Heart right ventricle (tissue), 16 donors: Measurements from ENCODE around the gene KLK2. TPM values are rescaled to one million over a fixed set of nuclear protein-coding genes. Genes with fewer than 3 reads are reported as not detected.
A peak's percentile ranks its signal among the peaks of the same experiment; 100 is the strongest.

Source experiments
- ATAC-seq, 8 donors: fragments of 200-7000 bp; cut with Tn5 transposase; one replicate each; pipeline ENCODE4 v1.9.1; 2020; ENCODE audit warnings: mild to moderate bottlenecking in 8 of 8, moderate library complexity in 8 of 8, moderate number of reproducible peaks in 1 of 8
- DNase-seq, 2 donors: peaks; one replicate each; pipeline ENCODE4 v3.0.0-alpha.2; 2020
- H3K27ac ChIP-seq, 10 donors: fragments of 200-600 bp; sonication (generic) in 2 of 10; one replicate each; pipeline versions ENCODE4 v1.5.0 to v1.8.0; 2020 to 2022; ENCODE audit warnings: mild to moderate bottlenecking in 3 of 10
- H3K27me3 ChIP-seq, 7 donors: fragments of 200-600 bp; one replicate each; pipeline ENCODE4 v1.8.0; 2021 to 2022; ENCODE audit warnings: mild to moderate bottlenecking in 2 of 7
- H3K36me3 ChIP-seq, 9 donors: fragments of 200-600 bp; sonication (generic) in 1 of 9; one replicate each; pipeline versions ENCODE4 v1.5.0 to v1.8.0; 2020 to 2022; ENCODE audit warnings: mild to moderate bottlenecking in 2 of 9
- H3K4me1 ChIP-seq, 9 donors: fragments of 200-600 bp; sonication (generic) in 1 of 9; one replicate each; pipeline versions ENCODE4 v1.5.0 to v1.8.0; 2020 to 2022; ENCODE audit warnings: mild to moderate bottlenecking in 4 of 9
- H3K4me3 ChIP-seq, 10 donors: fragments of 200-600 bp; sonication (generic) in 2 of 10; one replicate each; pipeline versions ENCODE4 v1.5.0 to v1.8.0; 2020 to 2022; ENCODE audit warnings: mild to moderate bottlenecking in 7 of 10, moderate library complexity in 2 of 10
- H3K9me3 ChIP-seq, 11 donors: fragments of 200-600 bp in 10 of 11; sonication (generic) in 2 of 11; one replicate each; pipeline versions ENCODE4 v1.5.0 to v1.8.0; 2013 to 2022; ENCODE audit warnings: mild to moderate bottlenecking in 2 of 11, control low read depth in 1 of 11, moderate library complexity in 1 of 11
- WGBS, 2 donors: extraction: QIAGEN DNeasy Blood & Tissue Kit; methylation state at CpG; one replicate each; pipeline ENCODE4 v1.1.7; 2013; ENCODE audit warnings: inconsistent platforms in 1 of 2; 5-methylcytosine and 5-hydroxymethylcytosine counted together
- intact Hi-C, 10 donors: fragments of 100-400 bp; cut with DNase I; formaldehyde crosslinking; loops; one replicate each; pipeline versions ENCODE4 v1.11.1 to v1.14.2; 2022
- polyA plus RNA-seq, 2 donors: library from polyadenylated mRNA; stranded (reverse); fragments of 200-250 nt; gene quantifications; one replicate each; pipeline ENCODE4 v1.2.3, GENCODE V29; 2013
- total RNA-seq, 10 donors: library from RNA; stranded (reverse); fragmentation: NEBNext Ultra II Directional in 3 of 10; extraction: Animal tissue kit (Norgen Biotek cat#: 25700) in 3 of 10; gene quantifications; one replicate each; pipeline versions ENCODE4 v1.2.1 to v1.2.4, GENCODE V29; 2021 to 2023
- TF ChIP-seq, protein P1 (sequence below), 9 donors: fragments of 200-600 bp; sonication (generic) in 2 of 9; IDR thresholded peaks; one replicate each; pipeline versions ENCODE4 v1.5.0 to v1.8.0; 2021 to 2022; ENCODE audit warnings: antibody characterized with exemption in 9 of 9, mild to moderate bottlenecking in 5 of 9, moderate library complexity in 1 of 9
- donor health status: Arrhythmogenic right ventricular cardiomyopathy.
- donor health status: ischemic (EF 13 %, LVEDD 7.1; RV severe dilation, severe dysfunction).
- donor health status: healthy with polysubstance abuse.
- donor health status: DM: no; HTN: yes; CAD: no.
- donor health status: DM: no; HTN: no; CAD: no.
- donor health status: ischemic (EF 25% LVEDD 6.9; RV normal size, moderate dysfunction).
- donor health status: ischemic (EF 25% LVEDD 5.7; RV mildly dilated, moderate dysfunction).
- donor health status: healthy.
- donor health status: DM: yes; HTN: yes; CAD: no.
- donor health status: Ischemic cardiomyopathy.
- donor health status: ischemic (EF 35%, LVEDD 5.7; RV mildly dilated, moderate dysfunction).
- donor health status: nonischemic (EF 11% LVEDD 7.7; RV severe dilation, severe dysfunction).
- donor health status: DM: yes; HTN: yes; CAD: no.
- donor health status: PGD.
- donor health status: ischemic (EF 29% LVEDD 5.4; RV normal size, mild dysfunction).
- donor health status: nonischemic (EF 23%, LVEDD 6.1; RV moderate dilation, normal function).

The KLK2 gene
- total and polyA plus RNA-seq, 12 donors: not detected

- peaks cover 0 to 10% (median 0%) of the 10 kb centered on the region in 9 donors for H3K4me1 ChIP-seq
- no peaks in the 10 kb centered on the region for H3K36me3 ChIP-seq
- peaks cover 0 to 79% (median 60%) of the 10 kb centered on the region in 7 donors for H3K27me3 ChIP-seq
- DNase-seq (no peak), ATAC-seq (no peak)
- WGBS, 2 donors: 6 to 7% methylated on average over 12 of the region's 12 CpGs
- H3K4me3 ChIP-seq: no peak overlapping the region
- no peaks in the 10 kb centered on the region for H3K9me3 ChIP-seq
- H3K27ac ChIP-seq: no peak overlapping the region
- intact Hi-C loops: loop anchor here in 4 of 10 donors (5.0 to 10.0 kb wide), 5 partner anchors 173 to 564 kb away; no protein-coding TSS in a partner anchor
- TF ChIP-seq, protein P1, sequence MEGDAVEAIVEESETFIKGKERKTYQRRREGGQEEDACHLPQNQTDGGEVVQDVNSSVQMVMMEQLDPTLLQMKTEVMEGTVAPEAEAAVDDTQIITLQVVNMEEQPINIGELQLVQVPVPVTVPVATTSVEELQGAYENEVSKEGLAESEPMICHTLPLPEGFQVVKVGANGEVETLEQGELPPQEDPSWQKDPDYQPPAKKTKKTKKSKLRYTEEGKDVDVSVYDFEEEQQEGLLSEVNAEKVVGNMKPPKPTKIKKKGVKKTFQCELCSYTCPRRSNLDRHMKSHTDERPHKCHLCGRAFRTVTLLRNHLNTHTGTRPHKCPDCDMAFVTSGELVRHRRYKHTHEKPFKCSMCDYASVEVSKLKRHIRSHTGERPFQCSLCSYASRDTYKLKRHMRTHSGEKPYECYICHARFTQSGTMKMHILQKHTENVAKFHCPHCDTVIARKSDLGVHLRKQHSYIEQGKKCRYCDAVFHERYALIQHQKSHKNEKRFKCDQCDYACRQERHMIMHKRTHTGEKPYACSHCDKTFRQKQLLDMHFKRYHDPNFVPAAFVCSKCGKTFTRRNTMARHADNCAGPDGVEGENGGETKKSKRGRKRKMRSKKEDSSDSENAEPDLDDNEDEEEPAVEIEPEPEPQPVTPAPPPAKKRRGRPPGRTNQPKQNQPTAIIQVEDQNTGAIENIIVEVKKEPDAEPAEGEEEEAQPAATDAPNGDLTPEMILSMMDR (IDR thresholded peaks at IDR 0.05): no peak
These were observed 48.4 kb downstream of the KLK2 start for GRCh38 chr19:50921426-50922316.

- DNase-seq (peak; percentile 50 to 69), ATAC-seq (peak; percentile 71 to 93 (median 88))
- Histone ChIP-seq H3K27ac (no peak overlapping the region), H3K9me3 (no peaks in the 10 kb centered on the region), H3K4me3 (no peak overlapping the region), H3K4me1 (peaks cover 0 to 10% (median 0%) of the 10 kb centered on the region in 9 donors), H3K36me3 (no peaks in the 10 kb centered on the region), H3K27me3 (peaks cover 0 to 81% (median 56%) of the 10 kb centered on the region in 7 donors)
- 27 to 33% methylated on average over 21 of the region's 21 CpGs for WGBS, 2 donors
- TF ChIP-seq, protein P1 (IDR thresholded peaks at IDR 0.05): peak; percentile 64 to 88 (median 79)
- intact Hi-C loops: loop anchor here in 4 of 10 donors (5.0 to 10.0 kb wide), 5 partner anchors 172 to 565 kb away; no protein-coding TSS in a partner anchor
These were observed 49.1 kb downstream of the KLK2 start for GRCh38 chr19:50922317-50922853.

GRCh38 chr19:50924586-50924985, 51.3 kb downstream of the KLK2 start:
- no peaks in the 10 kb centered on the region for H3K36me3 ChIP-seq
- intact Hi-C loops: loop anchor here in 4 of 10 donors (5.0 to 10.0 kb wide), 5 partner anchors 170 to 567 kb away; no protein-coding TSS in a partner anchor
- no peak overlapping the region for H3K4me3 ChIP-seq
- H3K9me3 ChIP-seq: no peaks in the 10 kb centered on the region
- H3K27ac ChIP-seq: no peak overlapping the region
- peaks cover 0 to 91% (median 51%) of the 10 kb centered on the region in 7 donors for H3K27me3 ChIP-seq
- TF ChIP-seq, protein P1 (IDR thresholded peaks at IDR 0.05): no peak
- 55 to 59% methylated on average over 6 of the region's 6 CpGs for WGBS, 2 donors
- DNase-seq (no peak), ATAC-seq (no peak)
- peaks cover 0 to 10% (median 0%) of the 10 kb centered on the region in 9 donors for H3K4me1 ChIP-seq

- peaks cover 0 to 91% (median 50%) of the 10 kb centered on the region in 7 donors for H3K27me3 ChIP-seq
- no peak for ATAC-seq
These were observed 52.5 kb downstream of the KLK2 start for GRCh38 chr19:50925734-50926133.

More at GRCh38 chr19:50925734-50926133, 52.5 kb downstream of the KLK2 start:
- WGBS, 2 donors: 83 to 94% methylated on average over 2 of the region's 2 CpGs
- H3K4me1 ChIP-seq: peaks cover 0 to 10% (median 0%) of the 10 kb centered on the region in 9 donors
- no peaks in the 10 kb centered on the region for H3K36me3 ChIP-seq
- no peaks in the 10 kb centered on the region for H3K9me3 ChIP-seq
- no peak overlapping the region for H3K27ac ChIP-seq
- no peak overlapping the region for H3K4me3 ChIP-seq
- TF ChIP-seq, protein P1 (IDR thresholded peaks at IDR 0.05): no peak
- intact Hi-C loops: loop anchor here in 3 of 10 donors (5.0 to 10.0 kb wide), 4 partner anchors 167 to 391 kb away; no protein-coding TSS in a partner anchor
- DNase-seq: no peak
